Measurements from ENCODE around the gene NCR3LG1.

GRCh38 chr11:17415523-17416104, 64.0 kb downstream of the NCR3LG1 start:
- TF ChIP-seq POLR2A (IDR thresholded peaks at IDR 0.05) (no peak), POLR2AphosphoS5 (IDR thresholded peaks at IDR 0.05) (no peak), CTCF (IDR thresholded peaks at IDR 0.05) (no peak)
